GM12873 (cell line): Measurements from ENCODE around the gene TEAD1.

Experiments
- CTCF ChIP-seq: IDR thresholded peaks from 2 replicates; pipeline ENCODE4 v1.5.1; 2012; ENCODE audit warnings: low read depth, mild to moderate bottlenecking, moderate library complexity, low read length, control low read depth; ENCODE audit not compliant: insufficient read depth; ENCODE audit errors: missing control alignments

Gene TEAD1

DNA sequence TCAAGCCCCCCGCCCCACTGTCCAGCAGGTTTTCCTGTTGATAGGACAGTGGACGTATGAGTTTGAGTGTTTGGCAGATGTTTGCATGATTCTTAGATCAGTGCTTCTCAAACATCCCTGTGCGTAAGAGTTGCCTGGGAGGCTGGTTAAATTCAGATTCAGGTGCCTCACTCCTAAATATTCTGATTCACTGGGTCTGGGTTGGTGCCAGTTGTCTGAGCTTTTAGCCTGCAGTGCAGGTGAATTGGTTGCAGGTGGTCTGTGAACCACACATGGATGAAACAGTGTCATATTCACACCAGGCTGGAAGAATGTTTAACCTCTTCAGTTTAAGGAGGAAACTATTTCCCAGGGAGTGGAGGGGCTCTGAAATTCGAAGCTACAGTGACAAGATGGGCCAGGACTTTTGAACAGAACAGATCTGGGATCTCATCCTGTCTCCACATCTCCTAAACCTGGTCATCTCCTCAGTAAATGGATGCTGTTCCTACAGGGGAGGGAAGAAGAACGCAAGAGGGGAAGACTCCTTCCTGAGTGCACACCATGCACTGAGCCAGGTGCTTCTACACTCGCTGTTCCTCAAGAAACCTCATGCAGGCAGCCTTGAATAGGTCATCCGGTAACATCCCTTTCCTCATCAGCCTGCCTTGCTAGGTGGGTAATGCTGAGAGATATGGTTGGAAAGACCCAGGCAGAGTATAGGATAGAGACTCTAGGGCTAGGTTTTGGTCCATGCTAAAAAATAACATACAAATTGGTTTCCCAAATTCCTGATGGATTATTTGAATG, 47.8 kb downstream of the TEAD1 start:
- no peak for TF ChIP-seq CTCF

GRCh38 chr11:12723421-12724300, 49.4 kb downstream of the TEAD1 start:
- TF ChIP-seq CTCF = no peak

DNA sequence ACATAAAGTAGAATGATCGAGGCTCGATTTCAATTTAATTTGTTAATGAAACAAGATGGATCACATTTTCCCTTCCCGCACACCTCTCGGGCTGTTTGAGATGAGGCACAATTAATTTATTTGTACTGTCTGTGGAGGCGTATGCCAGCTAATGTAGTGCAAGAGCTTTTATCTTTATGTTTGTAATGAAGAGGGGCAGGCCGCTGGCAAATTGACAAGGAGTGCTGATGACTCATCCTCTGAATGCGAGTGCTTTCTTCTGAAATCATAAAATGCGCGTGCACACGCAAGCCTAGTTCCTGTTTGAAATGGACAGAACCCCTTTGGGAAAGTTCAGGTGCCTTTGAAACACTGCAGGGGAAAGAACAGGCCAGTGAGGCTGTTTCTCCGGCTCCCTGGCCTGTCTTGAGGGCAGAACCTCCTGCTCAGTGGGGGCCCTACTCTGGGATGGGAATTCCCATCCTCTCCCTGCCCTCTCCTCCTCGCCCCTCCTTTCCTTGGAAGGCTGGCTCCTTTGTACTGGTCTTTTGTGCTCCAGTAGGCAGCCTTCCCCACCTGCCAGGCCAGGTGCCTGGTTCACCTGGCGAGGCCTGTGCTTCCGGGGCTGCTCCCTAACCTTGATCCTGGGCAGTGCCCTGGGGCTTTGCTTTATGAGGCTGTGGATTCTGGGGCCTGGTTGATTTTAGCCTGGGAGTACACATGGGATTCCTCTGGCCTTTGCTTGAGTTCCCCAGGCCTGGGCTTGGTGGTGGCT, 50.3 kb downstream of the TEAD1 start:
- TF ChIP-seq CTCF = no peak

DNA sequence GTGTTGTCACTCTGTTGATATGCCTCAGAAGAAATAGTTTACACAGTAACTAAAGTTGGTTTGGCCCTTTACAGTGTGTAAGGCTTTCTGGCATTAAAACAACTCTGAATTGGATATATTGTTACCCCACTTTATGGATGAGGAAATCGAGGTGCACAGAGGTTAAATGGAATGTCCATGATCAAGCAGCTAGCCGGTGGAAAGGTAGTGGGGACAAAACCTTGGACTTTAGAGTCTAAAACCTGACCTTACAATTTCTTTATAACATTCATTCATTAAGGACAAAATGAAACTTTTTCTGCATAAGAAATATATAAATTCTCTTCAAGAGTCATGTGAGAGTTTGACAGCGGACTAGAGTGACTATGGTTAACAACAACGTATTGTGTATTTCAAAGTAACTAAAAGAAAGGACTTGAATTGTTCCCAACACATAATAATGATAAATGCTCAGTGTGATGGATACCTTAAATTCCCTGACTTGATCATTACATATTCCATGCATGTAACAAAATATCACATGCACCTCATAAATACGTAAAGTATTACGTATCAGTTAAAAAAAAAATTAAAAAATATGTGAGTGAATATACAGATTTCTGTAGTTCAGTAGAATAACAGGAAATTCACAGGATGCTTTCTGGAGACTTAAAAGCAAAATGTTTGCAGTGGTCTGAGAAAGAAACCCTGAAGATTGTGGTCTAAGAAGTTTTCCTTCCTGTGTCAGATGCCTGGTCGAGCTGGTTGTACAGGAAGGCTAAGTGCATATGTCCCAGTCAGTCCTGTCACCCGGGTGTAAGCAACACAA, 51.0 kb downstream of the TEAD1 start:
- TF ChIP-seq CTCF = no peak

GRCh38 chr11:12725863-12726682, 51.9 kb downstream of the TEAD1 start:
- no peak for TF ChIP-seq CTCF

DNA sequence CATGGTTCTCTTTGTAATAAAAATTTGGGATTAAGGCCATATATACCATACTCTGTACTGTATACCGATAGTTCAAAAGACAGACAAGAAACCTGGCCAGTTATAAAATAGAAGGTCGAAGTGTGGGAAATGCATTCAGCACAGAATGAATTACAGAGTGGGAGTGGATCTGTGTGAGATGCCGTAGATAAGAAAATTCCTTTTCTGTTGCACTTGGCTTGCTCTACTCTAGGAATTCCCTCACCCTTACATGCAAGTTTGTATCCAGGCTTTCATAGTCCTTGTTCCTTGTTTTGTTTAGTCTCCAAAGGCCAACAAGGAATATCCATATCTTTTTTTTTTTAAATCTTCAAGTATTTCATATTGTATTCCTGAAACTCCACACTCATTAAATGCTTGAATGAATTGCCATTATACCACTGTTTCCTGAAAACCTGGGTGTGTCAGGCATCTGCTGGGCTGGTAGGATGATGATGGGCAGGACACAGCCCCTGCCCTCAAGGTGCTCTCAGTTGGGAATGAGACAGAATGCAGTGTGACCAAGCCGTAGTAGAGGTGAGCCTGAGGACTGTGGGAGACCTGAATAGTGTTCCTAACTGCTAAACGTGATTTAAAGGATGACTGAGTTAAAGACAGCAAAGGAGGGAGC, 53.5 kb downstream of the TEAD1 start:
- TF ChIP-seq CTCF = no peak
